HT-29 (cell line): ENCODE data around the gene IQCF2. TPM values are rescaled to one million over a fixed set of nuclear protein-coding genes. Genes with fewer than 3 reads are reported as not detected.

Source experiments
- DNase-seq: peaks from one replicate; pipeline ENCODE4 v3.0.0-alpha.2; 2015; ENCODE audit warnings: low spot score
- small RNA-seq: library from RNA; depleted of rRNA; stranded (forward); fragments of <200 nt; gene quantifications from one replicate; pipeline ENCODE3, GENCODE V24; 2014
- total RNA-seq: library from RNA; depleted of rRNA; stranded (reverse); fragments of >200 nt; shearing (Covaris generic); gene quantifications from 2 replicates; pipeline ENCODE4 v1.2.3, GENCODE V29; 2014; rRNA removed

The IQCF2 gene
- total RNA-seq, 1 experiment from 2014 or later: not detected

- DNase-seq: no peak
Observed at GRCh38 chr3:51876186-51876585, 14.8 kb downstream of the IQCF2 start.

- DNase-seq: no peak
Observed at GRCh38 chr3:51879937-51880336, 18.5 kb downstream of the IQCF2 start.

GRCh38 chr3:51886447-51886846 is 25.0 kb downstream of the IQCF2 start:
- no peak for DNase-seq

- DNase-seq: peak; percentile 74
Observed at GRCh38 chr3:51887620-51888019, 26.2 kb downstream of the IQCF2 start.

- DNase-seq: no peak
Observed at GRCh38 chr3:51888463-51889105, 27.2 kb downstream of the IQCF2 start.

- no peak for DNase-seq
Observed at GRCh38 chr3:51891242-51892039, 30.0 kb downstream of the IQCF2 start.

GRCh38 chr3:51894391-51894790 is 33.0 kb downstream of the IQCF2 start:
- no peak for DNase-seq

GRCh38 chr3:51894939-51895338 is 33.5 kb downstream of the IQCF2 start:
- DNase-seq: no peak

- peak; percentile 61 for DNase-seq
Observed at GRCh38 chr3:51896607-51897305, 35.3 kb downstream of the IQCF2 start.

GRCh38 chr3:51897391-51897790 is 36.0 kb downstream of the IQCF2 start:
- no peak for DNase-seq

GRCh38 chr3:51900043-51900442 is 38.6 kb downstream of the IQCF2 start:
- peak; percentile 77 for DNase-seq

- peak; percentile 73 for DNase-seq
Observed at GRCh38 chr3:51902361-51902760, 40.9 kb downstream of the IQCF2 start.

GRCh38 chr3:51904034-51904823 is 42.8 kb downstream of the IQCF2 start:
- DNase-seq: no peak

GRCh38 chr3:51908026-51908425 is 46.6 kb downstream of the IQCF2 start:
- no peak for DNase-seq

Small RNA genes lying within 50 kb of the gene (small RNA-seq; reads per million reads assigned to genes)
- gene RN7SL504P: 0.29 reads per million

Other genes starting within 250 kb of the IQCF2 start
- gene TEX264, start 190.4 kb upstream of the IQCF2 start, total RNA-seq: 41.0 and 44.2 TPM in 2 replicates
- gene GRM2, start 154.5 kb upstream of the IQCF2 start, total RNA-seq: 0.21 TPM in 1 of 2 replicates, not detected in the other
- not detected in 2 replicates for gene IQCF6, start 82.4 kb upstream of the IQCF2 start, total RNA-seq
- gene IQCF5, start 14.0 kb downstream of the IQCF2 start, total RNA-seq: not detected in 2 replicates
- gene IQCF1, start 41.7 kb downstream of the IQCF2 start, total RNA-seq: 1.5 TPM in 1 of 2 replicates, not detected in the other
- 84.5 and 91.7 TPM in 2 replicates for gene RRP9, start 80.3 kb downstream of the IQCF2 start, total RNA-seq
- gene PARP3, start 80.7 kb downstream of the IQCF2 start, total RNA-seq: 5.8 and 6.0 TPM in 2 replicates
- not detected in 2 replicates for gene GPR62, start 93.8 kb downstream of the IQCF2 start, total RNA-seq
- 17.8 and 19.3 TPM in 2 replicates for gene PCBP4, start 105.8 kb downstream of the IQCF2 start, total RNA-seq
- 33.5 and 41.3 TPM in 2 replicates for gene ABHD14B, start 112.4 kb downstream of the IQCF2 start, total RNA-seq
- gene ABHD14A, start 113.4 kb downstream of the IQCF2 start, total RNA-seq: 11.7 and 16.0 TPM in 2 replicates
- 143 and 164 TPM in 2 replicates for gene ACY1, start 121.9 kb downstream of the IQCF2 start, total RNA-seq
- gene RPL29, start 134.3 kb downstream of the IQCF2 start, total RNA-seq: 609 and 691 TPM in 2 replicates
- 15.7 and 18.5 TPM in 2 replicates for gene DUSP7, start 195.0 kb downstream of the IQCF2 start, total RNA-seq